Stimulated activated naive CD4-positive, alpha-beta T cell treated with Interleukin-2 at 50 U/mL for 16 hours (primary cell): ENCODE data around the gene ZNRF2.

Experiments used
- DNase-seq: peaks from one replicate; lab custom pipeline; 2025; lab: John Stamatoyannopoulos, UW

Gene ZNRF2

DNA sequence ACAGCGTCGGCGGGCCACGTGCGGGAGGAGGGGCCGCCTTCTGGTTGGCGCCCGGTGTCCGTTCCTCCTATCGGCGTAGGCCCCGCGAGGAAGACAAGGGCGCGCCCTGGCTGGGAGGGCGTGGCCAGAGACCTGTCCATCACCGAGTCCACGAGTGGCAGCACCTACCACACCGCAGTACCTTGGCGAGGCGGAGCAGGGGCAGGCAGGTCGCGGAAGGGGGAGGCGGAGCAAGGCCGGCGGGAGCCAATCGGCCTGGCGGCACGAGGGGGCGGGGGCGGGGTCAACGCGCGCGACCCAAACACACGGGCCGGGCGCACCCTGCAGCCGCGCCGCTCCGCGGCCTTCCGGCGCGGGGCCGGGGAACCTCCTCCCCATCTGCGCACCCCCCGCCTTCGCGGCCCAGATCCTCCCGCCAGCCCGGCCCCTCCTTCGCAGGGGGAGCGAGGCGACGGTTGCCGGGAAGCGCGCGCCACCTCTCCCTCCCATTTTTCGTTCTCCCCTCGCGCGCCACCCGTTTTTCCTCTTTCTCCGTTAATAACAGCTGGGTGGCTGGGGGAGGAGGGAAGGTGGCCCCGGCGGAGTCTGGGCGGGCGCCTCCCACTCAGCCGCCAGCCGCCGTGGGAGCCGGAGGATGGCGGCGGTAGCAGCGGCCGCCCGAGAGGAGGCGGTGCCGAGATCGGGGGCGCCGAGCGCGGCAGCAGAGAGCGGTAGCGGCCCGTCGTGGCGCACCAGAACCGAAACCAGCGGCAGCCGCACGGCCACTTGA, at the start of gene ZNRF2:
Gene ZNRF2 (plus strand): TSS at position 300 of the 769 bp plus-strand sequence. CDS start 761 bp downstream, outside the sequence.
- peak; percentile 99 for DNase-seq

DNA sequence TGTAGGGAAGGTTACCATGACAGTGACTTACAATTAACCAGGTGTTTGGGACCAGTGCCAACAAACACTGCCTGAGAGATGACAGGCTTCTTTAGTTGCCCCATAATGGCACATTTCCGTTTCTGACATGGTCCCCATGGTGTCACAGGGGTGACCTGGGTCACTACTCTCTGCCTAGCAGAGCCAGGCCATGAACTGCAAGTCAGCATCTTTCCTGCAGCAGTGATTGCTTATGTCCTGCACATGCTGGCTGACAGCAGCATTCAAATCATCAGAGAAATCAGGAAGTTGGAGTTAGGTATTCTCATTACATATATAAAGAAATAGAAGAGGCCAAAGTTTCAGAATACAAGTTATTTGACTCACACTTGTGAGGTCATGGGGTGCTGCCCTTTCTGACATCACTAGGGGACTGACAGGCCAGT, 47.1 kb upstream of the ZNRF2 start:
- no peak for DNase-seq

DNA sequence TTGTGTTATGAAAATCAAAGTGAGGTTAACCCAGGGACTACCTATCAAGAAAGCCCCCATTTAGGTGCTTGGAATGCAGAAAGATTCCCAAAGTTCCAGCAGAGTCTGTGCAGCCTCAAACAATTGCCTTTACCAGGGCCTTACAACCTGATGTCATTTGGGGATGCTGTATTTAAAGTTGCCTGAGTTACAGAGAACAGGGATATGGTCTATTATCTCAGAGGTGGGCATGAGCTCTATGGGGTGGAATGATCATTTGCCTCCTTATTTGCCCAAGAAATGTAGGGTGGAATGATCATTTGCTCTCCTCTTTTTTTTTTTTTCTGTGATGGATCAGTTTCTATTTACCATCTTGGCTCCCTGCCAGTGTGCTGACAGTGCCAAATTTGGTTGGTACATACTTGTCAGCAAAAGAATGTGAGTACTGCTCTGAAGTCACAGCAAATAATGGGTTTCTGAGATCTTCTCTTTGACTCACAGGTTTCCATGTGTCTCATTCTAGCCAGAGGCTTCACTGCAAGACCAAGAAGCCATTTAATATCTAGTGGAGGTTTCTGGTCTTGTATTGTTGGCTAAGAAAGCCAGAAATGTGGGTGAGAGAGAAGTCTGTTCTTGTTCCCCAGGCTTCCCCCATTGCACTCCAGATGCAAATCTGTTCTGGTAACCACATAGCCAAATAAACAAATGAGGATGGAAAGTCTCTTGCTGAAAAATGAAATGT, 45.5 kb upstream of the ZNRF2 start:
- no peak for DNase-seq

DNA sequence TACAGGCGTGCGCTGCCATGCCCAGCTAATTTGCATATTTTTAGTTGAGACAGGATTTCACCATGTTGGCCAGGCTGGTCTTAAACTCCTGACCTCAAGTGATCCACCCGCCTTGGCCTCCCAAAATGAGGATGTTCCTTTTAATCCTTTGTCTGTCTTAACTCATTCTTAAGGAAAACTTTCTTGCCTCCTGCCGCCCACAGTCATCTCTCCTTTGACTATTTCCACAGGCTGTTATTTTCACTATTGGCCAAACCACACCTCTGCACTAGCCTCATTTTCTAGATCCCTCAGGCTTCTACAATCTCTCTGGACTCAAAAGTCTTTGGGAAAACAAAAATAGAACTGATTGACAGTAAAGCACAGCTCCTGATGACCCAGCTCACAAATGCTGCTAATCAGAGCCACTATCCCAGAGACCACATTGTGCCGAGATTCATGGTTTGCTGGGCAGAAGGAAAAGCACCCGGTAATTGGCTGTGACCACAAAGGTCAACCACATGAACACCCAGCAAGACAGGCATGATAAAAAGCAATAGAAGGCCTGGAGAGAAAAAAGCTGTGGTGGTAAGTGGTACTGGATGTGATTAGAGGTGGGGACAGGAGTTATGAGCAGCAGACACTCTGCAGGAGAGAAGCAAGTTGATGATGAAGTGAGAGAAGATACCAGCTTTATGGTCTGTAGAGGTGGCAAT, 44.1 kb upstream of the ZNRF2 start:
- DNase-seq = no peak

DNA sequence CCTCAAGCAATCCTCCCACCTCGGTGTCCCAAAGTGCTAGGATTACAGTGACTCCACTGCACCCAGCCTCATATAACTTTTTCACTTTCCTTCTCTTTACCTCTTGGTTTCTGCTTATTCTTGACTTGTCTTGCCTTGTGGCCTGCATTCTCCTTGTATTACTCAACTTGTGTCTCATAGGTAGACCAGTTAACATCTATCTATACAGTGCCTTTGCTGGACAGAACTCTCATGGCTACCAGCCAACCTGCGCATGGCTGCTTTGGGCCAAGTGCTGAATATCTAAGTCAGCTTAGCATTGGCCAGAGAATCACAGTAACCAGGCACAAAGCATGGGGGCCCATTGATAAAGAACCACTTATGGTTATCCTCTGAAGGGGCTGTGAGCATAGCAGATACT, 42.6 kb upstream of the ZNRF2 start:
- no peak for DNase-seq

DNA sequence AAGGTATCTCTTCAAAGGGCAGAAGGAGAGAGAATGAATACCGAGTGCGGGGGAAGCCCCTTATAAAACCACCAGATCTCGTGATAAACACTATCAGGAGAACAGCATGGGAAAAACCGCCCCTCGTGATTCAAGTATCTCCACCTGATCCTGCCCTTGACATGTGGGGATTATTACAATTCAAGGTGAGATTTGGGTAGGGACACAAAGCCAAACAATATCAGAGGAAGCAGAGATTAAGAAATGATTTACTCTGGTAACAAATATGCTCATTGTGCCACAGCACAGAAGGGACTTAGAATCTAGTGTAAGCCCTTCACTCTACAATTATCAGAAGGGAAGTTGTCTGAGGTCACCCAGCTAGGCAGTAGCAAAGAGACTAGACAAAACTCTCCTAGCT, 40.1 kb upstream of the ZNRF2 start:
- no peak for DNase-seq

DNA sequence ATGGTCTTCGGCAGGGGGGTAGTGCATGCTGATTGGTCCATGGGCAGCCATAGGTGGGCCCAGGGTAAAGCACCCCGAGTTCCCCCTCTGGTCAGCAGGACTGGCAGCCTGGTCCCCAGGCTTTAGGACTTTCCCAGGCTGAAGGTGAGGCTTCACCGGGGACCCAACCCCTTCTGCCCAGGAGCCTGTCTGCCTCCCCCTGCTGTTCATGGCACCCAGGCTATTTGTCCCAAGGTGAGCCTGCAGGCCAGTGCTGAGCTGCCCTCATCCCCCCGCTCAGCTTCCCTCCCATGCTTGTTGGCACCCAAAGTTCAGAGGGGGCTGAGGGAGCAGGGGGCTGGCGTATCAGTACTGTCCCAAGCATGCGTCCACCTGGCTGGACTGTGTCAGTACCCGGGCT, 38.5 kb upstream of the ZNRF2 start:
- no peak for DNase-seq

DNA sequence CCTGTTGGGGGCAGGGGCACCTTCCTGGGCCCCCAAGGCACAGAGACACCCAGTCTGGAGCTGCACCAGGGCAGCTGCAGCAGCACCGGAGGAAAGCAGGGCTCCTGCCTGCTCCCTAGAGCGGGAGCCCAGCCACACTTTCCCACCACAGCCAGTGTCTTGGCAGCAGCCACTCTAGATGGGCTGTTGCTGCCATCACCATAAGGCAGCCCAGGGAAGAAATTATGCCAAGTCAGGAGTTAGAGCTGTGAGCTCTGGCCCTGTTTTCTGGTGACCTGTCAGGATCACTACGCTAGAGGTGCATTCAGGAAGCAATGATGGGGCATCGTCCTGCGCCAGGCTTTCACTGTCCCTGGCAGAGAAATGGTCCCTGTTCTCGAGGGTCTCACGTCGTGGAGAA, 38.0 kb upstream of the ZNRF2 start:
- DNase-seq = no peak

DNA sequence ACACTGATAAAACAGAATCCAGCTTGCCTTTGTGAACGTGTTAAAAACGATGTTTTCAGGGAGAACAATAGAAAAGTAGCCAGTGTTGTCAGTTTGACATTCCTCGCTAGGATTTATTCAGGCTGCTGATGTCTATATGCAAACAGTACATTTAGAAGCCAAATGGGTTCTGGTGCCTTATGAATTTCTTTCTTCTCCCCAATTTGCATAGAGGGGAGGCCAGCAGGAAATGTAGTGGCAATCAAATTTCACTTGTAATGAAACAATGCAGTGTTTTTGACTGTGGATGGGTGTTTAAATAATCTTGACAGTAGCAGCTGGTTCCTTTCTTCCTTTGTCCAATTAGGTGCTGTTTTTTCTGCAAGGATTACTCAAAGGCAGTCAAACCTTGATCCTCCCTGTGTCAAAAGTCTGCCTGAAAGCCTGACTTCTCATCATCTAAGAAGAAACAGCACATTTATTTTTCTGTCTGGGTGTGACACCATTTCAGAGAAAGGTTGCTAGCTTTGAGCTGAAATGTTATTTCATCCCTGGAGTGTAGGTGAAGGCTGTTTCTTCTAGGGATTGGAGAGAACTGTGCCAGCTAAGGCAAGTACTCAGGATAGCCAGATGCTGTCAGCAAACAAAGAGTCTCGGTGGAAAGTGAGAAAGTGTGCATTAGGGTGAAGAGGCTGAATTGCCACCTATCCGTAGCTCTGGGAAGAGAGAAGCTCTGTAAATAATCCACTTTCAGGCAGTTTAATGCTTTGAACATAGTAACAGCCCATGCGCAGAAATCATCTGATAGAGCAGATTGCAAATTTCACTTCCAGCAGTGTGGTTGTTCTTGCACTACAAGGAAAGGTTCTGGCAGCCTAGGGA, 36.6 kb upstream of the ZNRF2 start:
- DNase-seq = no peak

DNA sequence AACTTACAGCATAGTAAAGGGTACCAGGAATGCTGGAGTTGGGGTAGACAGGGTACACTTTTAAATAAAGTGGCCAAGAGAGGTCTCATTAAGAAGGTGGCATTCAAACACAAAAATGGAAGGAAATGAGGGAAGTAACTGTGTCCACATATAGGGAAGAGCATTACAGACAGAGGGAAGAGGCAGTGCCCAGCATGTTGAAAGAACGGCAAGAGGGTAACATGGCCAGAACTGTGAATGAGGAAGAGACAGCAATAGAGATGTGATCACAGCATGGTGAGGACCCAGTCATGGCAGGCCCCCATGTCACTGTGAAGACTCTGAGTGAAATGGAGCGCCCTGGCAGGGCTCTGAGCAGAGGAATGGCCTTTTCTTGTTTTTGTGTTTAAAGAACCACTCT, 35.1 kb upstream of the ZNRF2 start:
- DNase-seq = no peak

DNA sequence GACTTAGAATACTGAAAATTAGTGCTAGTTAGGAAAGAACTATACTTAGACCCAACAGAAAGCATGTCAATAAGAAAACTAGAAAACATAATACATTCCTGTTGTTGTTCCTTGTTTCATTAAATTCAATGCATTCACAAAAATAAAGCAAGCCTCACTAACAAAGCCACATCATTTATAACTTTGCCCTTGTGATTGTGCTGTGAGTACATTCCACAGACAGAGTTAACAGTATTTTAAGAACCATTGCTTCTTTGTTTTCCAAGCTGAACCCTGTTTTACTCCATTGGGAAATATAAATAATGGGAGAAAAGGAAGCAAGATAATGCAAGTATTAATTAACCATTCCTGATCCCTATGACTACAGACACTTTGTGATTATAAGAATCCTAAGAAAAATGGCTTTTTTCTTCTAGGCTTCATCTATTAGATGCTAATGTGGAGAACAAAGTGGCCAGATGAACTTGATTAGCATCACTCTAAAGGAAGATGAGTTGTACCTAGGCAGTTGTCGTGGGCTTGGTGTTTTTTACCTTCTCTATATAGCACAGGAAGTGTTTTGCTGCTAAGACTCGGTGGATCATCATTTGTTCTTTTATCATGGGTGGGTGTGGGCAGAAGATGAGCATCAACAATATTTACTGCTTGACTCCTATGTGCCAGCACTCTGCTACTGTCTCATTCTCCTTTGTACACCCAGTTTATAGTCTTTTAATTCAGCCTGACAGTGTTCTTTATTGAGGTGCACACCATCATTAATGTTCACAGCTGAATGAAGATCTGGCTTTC, 34.2 kb upstream of the ZNRF2 start:
- no peak for DNase-seq

DNA sequence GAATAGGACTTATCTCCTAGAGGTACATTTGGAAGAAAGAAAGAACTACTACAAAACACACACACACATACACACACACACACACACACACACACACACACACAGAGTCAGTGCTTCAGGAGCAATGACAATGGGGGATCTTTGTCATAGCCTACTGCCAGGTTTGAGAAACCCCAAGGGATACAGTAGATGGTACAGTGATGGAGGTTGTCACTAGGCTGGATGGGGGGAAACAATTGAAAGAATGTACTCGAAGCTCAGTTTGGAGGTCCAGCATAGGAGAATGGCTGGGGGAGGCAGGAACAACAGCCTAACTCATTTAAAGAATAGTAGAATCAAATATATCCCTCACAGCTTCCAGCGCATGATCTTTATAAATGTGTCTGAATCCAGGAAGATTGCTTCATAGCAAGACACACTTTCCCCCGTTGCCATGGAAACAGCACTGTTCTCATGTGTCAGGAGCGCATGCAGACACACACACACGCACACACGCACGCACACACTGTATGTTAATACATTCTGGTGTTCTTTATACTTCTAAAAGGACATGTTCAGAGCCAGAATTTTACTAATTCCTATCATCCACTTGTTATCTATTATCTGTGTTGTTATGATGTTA, 32.6 kb upstream of the ZNRF2 start:
- DNase-seq = no peak

DNA sequence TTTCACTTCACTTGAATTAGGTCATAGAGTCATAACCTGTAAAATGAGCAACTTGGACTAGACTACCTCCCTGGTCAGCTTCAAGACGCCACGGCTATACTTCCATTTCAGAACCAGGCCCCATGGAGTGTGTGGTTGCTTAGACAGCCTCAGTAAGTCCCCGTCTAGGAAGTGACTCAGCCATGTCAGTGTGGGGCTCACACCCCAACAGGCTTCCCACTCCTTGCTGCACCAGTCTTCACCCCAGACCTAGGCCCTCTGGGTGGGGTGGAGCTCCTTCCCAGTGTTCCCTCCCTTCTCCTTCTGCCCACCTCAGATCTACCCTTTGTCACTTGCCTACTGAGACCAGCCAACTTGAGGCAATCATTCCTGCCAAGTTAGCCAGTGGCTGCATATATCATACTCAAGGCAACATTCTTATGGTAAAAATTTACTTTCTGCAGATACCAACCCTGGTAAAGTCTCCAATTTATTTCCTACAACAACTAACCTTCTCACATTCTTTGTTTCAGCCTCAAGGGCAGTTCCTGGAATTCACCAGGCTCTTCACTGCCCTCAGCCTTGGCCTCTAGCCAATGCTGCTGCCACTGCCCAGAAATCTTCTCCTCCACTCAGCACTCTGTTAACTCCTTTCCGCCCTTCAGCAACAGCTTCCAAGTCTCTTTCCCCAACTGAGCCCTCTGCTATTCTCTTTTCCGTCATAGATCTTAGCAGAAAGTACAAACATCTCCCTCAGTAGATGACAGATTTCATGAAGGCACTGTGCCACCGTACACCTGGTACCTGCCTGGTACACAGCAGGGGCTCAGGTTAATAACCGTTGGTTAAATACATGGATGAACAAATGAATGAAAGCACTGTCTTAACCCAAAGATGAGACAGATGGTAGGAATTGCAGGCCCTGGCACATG, 31.3 kb upstream of the ZNRF2 start:
- DNase-seq = no peak

DNA sequence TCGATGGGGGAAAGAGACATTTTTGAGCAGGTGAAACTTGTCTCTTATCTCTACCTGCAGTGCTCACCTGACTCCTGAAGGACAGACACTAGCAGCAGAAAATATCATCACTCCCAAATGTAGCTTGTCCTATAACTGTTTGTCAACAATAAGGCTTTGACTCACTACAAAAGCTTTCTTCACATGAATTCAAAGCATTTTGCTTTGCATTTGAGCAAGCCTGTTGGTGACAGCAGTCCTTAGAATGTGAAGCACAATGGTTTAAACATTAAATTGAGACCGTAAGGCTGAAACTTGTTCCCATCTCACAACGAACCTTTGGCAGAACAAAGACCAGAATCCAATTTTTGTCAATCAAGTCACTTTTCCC, 30.6 kb upstream of the ZNRF2 start:
- DNase-seq = no peak

DNA sequence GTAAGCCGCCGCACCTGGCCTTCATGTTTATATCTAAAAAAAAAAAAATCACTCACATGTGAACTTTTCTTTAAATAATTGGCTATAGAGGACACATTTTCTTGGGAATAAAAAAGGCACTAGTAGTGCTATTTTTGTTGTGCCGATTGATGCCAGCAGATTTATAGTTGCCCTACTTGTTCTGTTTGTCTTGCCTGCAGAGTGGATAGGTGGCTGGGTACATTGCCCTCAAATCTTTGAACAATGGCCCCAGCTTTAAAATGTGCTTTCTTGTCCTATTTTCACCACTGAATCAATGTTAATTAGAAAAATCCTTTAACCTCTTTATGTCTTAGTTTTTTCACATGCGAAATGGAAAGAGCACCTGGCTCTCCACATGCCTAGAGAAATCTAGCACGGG, 30.1 kb upstream of the ZNRF2 start:
- DNase-seq = no peak

DNA sequence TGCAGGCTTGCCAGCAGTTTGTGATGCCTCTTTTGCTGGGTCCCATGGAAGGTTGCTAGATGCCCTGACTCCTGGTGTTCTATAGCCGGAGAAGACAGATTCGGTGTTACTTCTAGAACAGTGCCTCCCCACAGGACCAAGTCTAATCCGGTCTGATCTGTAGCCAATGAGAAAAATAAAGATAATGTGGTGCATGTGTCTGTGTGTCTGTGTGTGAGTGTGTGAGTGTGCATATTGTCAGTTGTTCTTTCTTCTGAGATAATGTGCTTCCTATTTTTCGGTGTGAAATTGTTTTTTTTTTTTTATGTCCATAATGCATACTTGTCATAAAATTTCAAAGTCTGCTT, 29.7 kb upstream of the ZNRF2 start:
- no peak for DNase-seq

DNA sequence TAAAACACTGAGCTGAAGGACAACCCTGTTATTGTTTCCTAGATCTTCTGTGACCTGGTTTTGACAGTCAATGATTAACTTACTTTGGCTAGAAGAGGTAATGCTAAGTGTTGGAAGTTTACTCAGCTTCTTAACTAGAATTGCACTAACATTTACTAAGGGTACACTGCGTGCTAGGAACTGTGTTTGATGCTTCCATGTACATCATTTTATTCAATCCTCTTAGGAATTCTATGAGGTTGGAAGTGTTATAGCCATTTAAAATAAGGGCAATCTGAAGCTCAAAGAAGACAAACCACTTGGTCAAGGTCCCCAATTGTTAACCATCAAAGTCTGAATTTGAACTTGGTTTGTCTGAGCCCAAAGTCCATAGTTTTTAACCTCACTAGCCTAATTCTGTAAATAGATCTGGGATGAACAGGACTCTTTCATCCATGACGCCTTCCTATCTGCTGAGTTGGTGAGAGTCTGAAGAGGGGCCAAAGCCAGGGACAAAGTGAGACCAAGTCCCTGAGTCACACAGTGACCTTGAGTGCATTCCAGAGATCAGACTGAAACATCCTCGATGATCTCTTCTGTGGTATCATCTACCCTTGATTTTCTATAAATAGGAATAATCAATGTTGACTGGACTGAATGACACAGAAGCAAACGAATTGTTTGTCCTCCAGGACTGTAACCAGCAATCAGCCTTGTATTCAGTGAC, 29.2 kb upstream of the ZNRF2 start:
- DNase-seq = no peak

DNA sequence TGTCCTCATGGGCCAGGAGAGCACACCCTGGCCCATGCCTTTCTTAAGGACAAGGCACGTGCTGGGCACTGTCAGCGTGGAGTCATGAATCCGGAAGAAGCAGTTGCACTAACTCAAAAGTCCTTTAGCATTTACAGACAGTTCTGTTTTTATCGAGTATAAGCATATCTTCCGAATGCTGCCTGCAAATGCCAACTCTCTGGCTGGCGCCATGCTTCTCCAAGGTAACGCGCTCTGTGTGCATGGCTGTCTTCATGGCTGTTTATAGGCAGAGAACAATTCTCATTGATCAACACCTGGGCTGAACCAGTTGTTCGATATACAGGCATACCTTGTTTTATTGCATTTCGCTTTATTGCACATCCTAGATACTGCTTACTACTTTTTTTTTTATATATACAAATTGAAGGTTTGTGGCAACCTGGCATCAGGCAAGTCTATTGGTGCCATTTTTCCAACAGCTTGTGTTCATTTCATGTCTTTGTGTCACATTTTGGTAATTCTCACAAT, 28.0 kb upstream of the ZNRF2 start:
- DNase-seq = no peak

DNA sequence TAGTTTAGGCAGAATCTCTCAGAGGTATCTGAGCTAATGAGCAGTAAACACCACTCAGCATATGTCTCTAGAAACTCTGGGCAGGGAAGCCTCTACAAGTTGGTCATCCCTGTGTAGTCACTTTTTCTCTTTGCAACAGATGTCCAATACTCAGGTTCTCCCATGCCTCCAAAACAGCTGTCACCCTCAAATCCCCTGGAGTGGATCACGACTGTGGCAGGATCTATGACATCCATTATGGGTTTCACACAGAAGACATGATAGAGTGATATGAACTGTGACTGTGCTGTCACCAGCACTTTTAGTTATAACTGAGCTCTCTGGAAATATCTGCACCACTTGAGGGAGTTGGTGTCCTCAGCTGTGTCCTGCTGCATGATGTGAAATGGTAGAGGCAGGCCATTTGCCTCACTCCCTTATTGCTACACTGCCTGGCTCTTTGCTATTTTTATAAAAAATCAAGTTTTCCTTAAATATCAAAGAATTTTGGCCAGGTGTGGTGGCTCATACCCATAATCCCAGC, 24.1 kb upstream of the ZNRF2 start:
- no peak for DNase-seq
